Erythroblast (primary cell): ENCODE data around the gene LPGAT1.

Experiments
- GATA1 ChIP-seq: IDR thresholded peaks from 2 replicates; pipeline ENCODE4 v1.6.1; 2011; ENCODE audit warnings: low read depth, mild to moderate bottlenecking, control low read depth, low read length, moderate library complexity
- POLR2A ChIP-seq: IDR thresholded peaks from 2 replicates; pipeline ENCODE4 v1.6.1; 2011; ENCODE audit warnings: mild to moderate bottlenecking, low read length

GRCh38 chr1:211879475-211879874, 48.9 kb upstream of the LPGAT1 start:
- TF ChIP-seq POLR2A (no peak), GATA1 (no peak)
